Breast epithelium (tissue), 3 donors: Measurements from ENCODE around the gene MYO9B.

Experiments used
- POLR2A ChIP-seq: fragments of 450-650 bp; IDR thresholded peaks from one replicate; pipeline ENCODE4 v1.6.1; 2016; ENCODE audit warnings: antibody characterized with exemption, mild to moderate bottlenecking, moderate library complexity
- POLR2AphosphoS5 ChIP-seq, 3 donors: sonication (generic); formaldehyde crosslinking; IDR thresholded peaks; one replicate each; pipeline ENCODE4 v1.6.1; 2017; ENCODE audit warnings: antibody characterized with exemption in 3 of 3

GRCh38 chr19:17159466-17160393 lies 84.2 kb downstream of the MYO9B start:
- no peak for TF ChIP-seq POLR2A
- no peak for TF ChIP-seq POLR2AphosphoS5 (IDR thresholded peaks at IDR 0.05)
